MM.1S (cell line): ENCODE measurements around the gene C6orf163.

ENCODE experiments used
- DNase-seq: peaks from one replicate; pipeline ENCODE4 v3.0.0-alpha.2; 2015
- H2AFZ ChIP-seq: fragments of 300-600 bp; sonication (generic); 2 replicates; pipeline ENCODE4 v1.6.0; 2016; ENCODE audit warnings: antibody characterized with exemption, low read length
- H3F3A ChIP-seq: fragments of 300-600 bp; sonication (generic); 2 replicates; pipeline ENCODE4 v1.6.1; 2016; ENCODE audit warnings: mild to moderate bottlenecking, antibody characterized with exemption, low read length, moderate library complexity, mixed read lengths; ENCODE audit not compliant: insufficient read depth
- H3K27ac ChIP-seq: fragments of 300-600 bp; sonication (generic); 2 replicates; pipeline ENCODE4 v1.5.1; 2016; ENCODE audit warnings: mild to moderate bottlenecking, low read length
- H3K27me3 ChIP-seq: fragments of 300-600 bp; sonication (generic); replicated peaks from 2 replicates; pipeline ENCODE4 v1.6.0; 2016; ENCODE audit warnings: low read length; ENCODE audit not compliant: insufficient read depth
- H3K36me3 ChIP-seq: fragments of 300-600 bp; sonication (generic); replicated peaks from 2 replicates; pipeline ENCODE4 v1.6.1; 2016; ENCODE audit warnings: mild to moderate bottlenecking, low read length, mixed read lengths; ENCODE audit not compliant: insufficient read depth
- H3K4me1 ChIP-seq: fragments of 300-600 bp; sonication (generic); 2 replicates; pipeline ENCODE4 v1.6.1; 2016; ENCODE audit warnings: low read length, mixed read lengths
- H3K4me2 ChIP-seq: fragments of 300-600 bp; sonication (generic); 2 replicates; pipeline ENCODE4 v1.6.0; 2016; ENCODE audit warnings: low read depth, low read length
- H3K4me3 ChIP-seq: fragments of 300-600 bp; sonication (generic); 2 replicates; pipeline ENCODE4 v1.5.1; 2016; ENCODE audit warnings: low read length, mixed read lengths
- H3K79me2 ChIP-seq: fragments of 300-600 bp; sonication (generic); 2 replicates; pipeline ENCODE4 v1.6.1; 2016; ENCODE audit warnings: mixed run types, low read length, mixed read lengths
- H3K9ac ChIP-seq: fragments of 300-600 bp; sonication (generic); 2 replicates; pipeline ENCODE4 v1.6.1; 2016; ENCODE audit warnings: low read length, mixed read lengths
- H3K9me2 ChIP-seq: fragments of 300-600 bp; sonication (generic); replicated peaks from 2 replicates; pipeline ENCODE4 v1.6.1; 2016; ENCODE audit warnings: mild to moderate bottlenecking, low read length, mixed read lengths; ENCODE audit not compliant: insufficient read depth
- H3K9me3 ChIP-seq: fragments of 300-600 bp; sonication (generic); replicated peaks from 2 replicates; pipeline ENCODE4 v1.6.1; 2016; ENCODE audit warnings: mild to moderate bottlenecking, low read length, mixed read lengths; ENCODE audit not compliant: insufficient read depth
- H4K20me1 ChIP-seq: fragments of 300-600 bp; sonication (generic); 2 replicates; pipeline ENCODE4 v1.6.1; 2016; ENCODE audit warnings: mild to moderate bottlenecking, low read length, moderate library complexity, mixed read lengths; ENCODE audit not compliant: insufficient read depth
- CTCF ChIP-seq: fragments of 300-600 bp; sonication (generic); IDR thresholded peaks from 2 replicates; pipeline ENCODE4 v1.5.1; 2016; ENCODE audit warnings: antibody characterized with exemption, low read length, mixed read lengths
- EZH2 ChIP-seq: fragments of 300-600 bp; sonication (generic); optimal IDR thresholded peaks from 2 replicates; pipeline ENCODE3; 2017; ENCODE audit warnings: low read depth, mild to moderate bottlenecking, antibody characterized with exemption, low read length, mixed read lengths
- EZH2phosphoT487 ChIP-seq: fragments of 300-600 bp; sonication (generic); IDR thresholded peaks from 2 replicates; pipeline ENCODE4 v1.6.1; 2018; ENCODE audit warnings: antibody characterized with exemption, low read length

C6orf163 gene

DNA sequence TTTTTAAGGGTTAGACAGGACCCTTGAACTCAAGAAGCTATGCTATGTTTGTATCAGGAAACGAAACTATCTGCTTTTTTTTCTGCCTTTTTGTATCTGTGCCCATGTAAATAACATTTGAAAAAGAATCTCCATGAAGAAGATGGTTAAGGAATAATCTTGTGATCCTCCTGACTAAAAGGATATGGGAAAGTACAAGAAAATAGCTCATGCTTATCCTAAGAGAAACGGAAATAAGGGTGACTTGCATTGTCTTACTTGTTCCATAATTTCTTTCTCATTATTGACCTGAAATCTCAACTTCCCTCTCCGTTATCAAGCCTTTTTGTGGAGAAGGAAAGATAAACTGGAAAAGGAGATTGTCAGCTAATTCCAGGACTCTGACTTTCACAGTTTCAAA is 57.2 kb downstream of the C6orf163 start:
- Histone ChIP-seq H3K4me1 (0 out of 2 replicates have a peak, but pooled peaks cover 4% of the 10 kb centered on the region), H3K9me2 (no peaks in the 10 kb centered on the region), H3K27me3 (no peaks in the 10 kb centered on the region), H4K20me1 (no peaks in the 10 kb centered on the region), H3K27ac (no peak overlapping the region), H2AFZ (no peak overlapping the region), H3K79me2 (no peaks in the 10 kb centered on the region), H3K4me2 (no peak overlapping the region), H3K4me3 (no peak overlapping the region), H3K9me3 (no peaks in the 10 kb centered on the region), H3F3A (no peaks in the 10 kb centered on the region), H3K36me3 (no peaks in the 10 kb centered on the region), H3K9ac (no peak overlapping the region)
- TF ChIP-seq CTCF: no peak
- TF ChIP-seq EZH2phosphoT487: no peak
- TF ChIP-seq EZH2: no peak
- DNase-seq: no peak

DNA sequence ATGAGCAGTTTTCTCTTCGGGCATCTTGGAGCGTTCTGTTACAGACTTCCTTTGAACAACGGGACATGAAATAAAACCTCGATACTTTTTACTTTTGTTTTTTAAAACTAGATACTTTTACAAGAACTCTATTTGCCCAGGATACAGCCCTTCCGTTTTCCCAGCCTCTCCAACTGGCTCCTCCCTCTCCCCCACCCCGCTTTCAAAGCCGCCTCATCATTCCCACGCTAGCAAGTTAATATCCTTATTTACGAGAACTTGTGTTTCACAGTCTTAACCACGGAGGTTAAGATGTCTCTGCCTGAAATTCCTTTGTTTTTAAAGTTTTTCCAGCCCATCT is 62.9 kb downstream of the C6orf163 start:
- Histone ChIP-seq H3K4me2 (peak overlapping the region; percentile 75), H3K79me2 (no peaks in the 10 kb centered on the region), H2AFZ (peak overlapping the region; percentile 66), H3K36me3 (no peaks in the 10 kb centered on the region), H3K4me3 (peak overlapping the region; percentile 75), H3K9ac (peak overlapping the region; percentile 22; the same call in 1 of the 2 replicates), H3F3A (peaks cover 7% of the 10 kb centered on the region; the same call in 1 of the 2 replicates), H3K27me3 (no peaks in the 10 kb centered on the region), H3K9me2 (no peaks in the 10 kb centered on the region), H3K4me1 (peaks cover 9% of the 10 kb centered on the region; the same call in 1 of the 2 replicates), H3K27ac (no peak overlapping the region), H4K20me1 (no peaks in the 10 kb centered on the region), H3K9me3 (no peaks in the 10 kb centered on the region)
- DNase-seq: peak; percentile 7
- TF ChIP-seq CTCF (no peak), EZH2phosphoT487 (no peak)

DNA sequence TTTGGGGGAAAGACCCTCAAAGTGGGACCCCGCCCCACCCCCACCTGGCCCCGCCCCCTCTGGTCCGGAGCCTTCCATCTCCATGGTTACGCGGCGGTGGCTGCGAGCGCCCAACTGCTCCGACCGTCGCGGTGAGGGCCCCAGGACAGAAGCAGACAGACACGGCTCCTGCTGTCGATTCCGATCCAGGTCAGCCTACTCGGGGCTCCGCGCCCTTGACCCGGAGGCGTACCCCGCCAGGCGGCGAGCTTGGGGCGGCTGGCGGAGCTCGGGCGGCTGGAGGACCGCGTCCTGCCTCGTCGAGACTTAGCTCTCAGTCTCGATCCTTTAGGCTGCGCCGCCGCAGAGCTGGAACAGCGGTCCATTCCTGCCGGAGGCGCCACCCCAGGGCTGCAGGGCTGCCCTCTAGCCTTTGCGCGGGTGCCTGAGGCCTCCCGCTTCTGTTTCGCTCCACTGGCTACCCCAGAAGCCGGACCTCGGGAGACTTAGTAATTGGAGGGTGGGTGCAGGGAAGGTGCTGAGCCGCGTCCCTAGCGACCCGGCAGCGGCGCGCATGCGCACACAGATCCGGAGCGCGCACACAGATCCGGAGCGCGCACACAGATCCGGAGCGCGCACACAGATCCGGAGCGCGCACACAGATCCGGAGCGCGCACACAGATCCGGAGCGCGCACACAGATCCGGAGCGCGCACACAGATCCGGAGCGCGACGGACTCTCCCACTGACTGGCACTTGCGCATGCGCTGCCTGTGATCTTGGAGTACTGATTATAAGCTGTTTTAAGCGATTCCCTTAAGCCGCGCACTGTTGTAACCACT is 63.5 kb downstream of the C6orf163 start, which contains the start of gene CFAP206:
Gene CFAP206, plus strand, starts transcription at position 72 of the 820 bp plus-strand sequence. CDS start 1,868 bp downstream, outside the sequence.
- Histone ChIP-seq H4K20me1 (no peaks in the 10 kb centered on the region), H3K27ac (peak within 1 kb of the TSS; percentile 45; the same call in 1 of the 2 replicates), H3F3A (peaks cover 7% of the 10 kb centered on the region; the same call in 1 of the 2 replicates), H3K9ac (peak within 1 kb of the TSS; percentile 22; the same call in 1 of the 2 replicates), H3K4me1 (peaks cover 9% of the 10 kb centered on the region; the same call in 1 of the 2 replicates), H3K9me2 (no peaks in the 10 kb centered on the region), H3K79me2 (no peaks in the 10 kb centered on the region), H3K4me3 (peak within 1 kb of the TSS; percentile 75), H3K9me3 (no peaks in the 10 kb centered on the region), H2AFZ (peak within 1 kb of the TSS; percentile 96), H3K4me2 (peak within 1 kb of the TSS; percentile 83), H3K36me3 (no peaks in the 10 kb centered on the region), H3K27me3 (no peaks in the 10 kb centered on the region)
- peak; percentile 85 for DNase-seq
- TF ChIP-seq EZH2phosphoT487 (no peak), CTCF (0 out of 2 replicates have a peak, but pooled peaks have one; percentile 10)
